ENCODE measurements around the gene PSMC6.

The PSMC6 gene

GRCh38 chr14:52729925-52730708 is 23.1 kb downstream of the PSMC6 start, which contains the start of gene STYX (continued):
- peak; percentile 69 for TF ChIP-seq KLF10 (tag by site-specific recombination; IDR thresholded peaks at IDR 0.05)
- TF ChIP-seq ZBTB6 (tag by site-specific recombination; IDR thresholded peaks at IDR 0.05) = no peak
- no peak for TF ChIP-seq ZNF155 (tag by site-specific recombination; IDR thresholded peaks at IDR 0.05)
- TF ChIP-seq SETDB1 (IDR thresholded peaks at IDR 0.05; ENCODE audit: insufficient read length, low read length) = no peak
- no peak for TF ChIP-seq MEIS1 (CRISPR knock-in tag; IDR thresholded peaks at IDR 0.05; ENCODE audit: borderline replicate concordance)
- no peak for TF ChIP-seq PRDM2 (tag by site-specific recombination; IDR thresholded peaks at IDR 0.05; ENCODE audit: borderline replicate concordance)
- TF ChIP-seq ZNF555 (tag by site-specific recombination; conservative IDR thresholded peaks at IDR 0.05) = no peak
- no peak for TF ChIP-seq ZNF16 (tag by site-specific recombination; IDR thresholded peaks at IDR 0.05; ENCODE audit: low read depth)
- no peak for TF ChIP-seq ZSCAN16 (tag by site-specific recombination; IDR thresholded peaks at IDR 0.05)
- no peak for TF ChIP-seq ZNF148 (tag by site-specific recombination; IDR thresholded peaks at IDR 0.05; ENCODE audit: borderline replicate concordance)
- TF ChIP-seq SP7 (tag by site-specific recombination; IDR thresholded peaks at IDR 0.05) = peak; percentile 67
- no peak for TF ChIP-seq ZNF280C (tag by site-specific recombination; IDR thresholded peaks at IDR 0.05)
- TF ChIP-seq YY2 (tag by site-specific recombination; IDR thresholded peaks at IDR 0.05) = peak; percentile 85
- TF ChIP-seq ZBTB48 (tag by site-specific recombination; IDR thresholded peaks at IDR 0.05) = 0 out of 2 replicates have a peak, but pooled peaks have one; percentile 36
- no peak for TF ChIP-seq ZNF549 (tag by site-specific recombination; IDR thresholded peaks at IDR 0.05)
- no peak for TF ChIP-seq ZNF302 (tag by site-specific recombination; IDR thresholded peaks at IDR 0.05; ENCODE audit: low read depth)
- TF ChIP-seq PBX3 (CRISPR knock-in tag; IDR thresholded peaks at IDR 0.05) = 0 out of 2 replicates have a peak, but pooled peaks have one; percentile 60
- TF ChIP-seq TRIM28 (IDR thresholded peaks at IDR 0.05; ENCODE audit: borderline replicate concordance, low read length) = no peak
- TF ChIP-seq REPIN1 (tag by site-specific recombination; IDR thresholded peaks at IDR 0.05; ENCODE audit: low read depth) = no peak
- no peak for TF ChIP-seq GFI1B (tag by site-specific recombination; IDR thresholded peaks at IDR 0.05)
- TF ChIP-seq ZBTB26 (tag by site-specific recombination; optimal IDR thresholded peaks at IDR 0.05) = peak; percentile 60
- no peak for TF ChIP-seq ELK4 (IDR thresholded peaks at IDR 0.05; ENCODE audit: borderline replicate concordance, low read depth, low read length)
- TF ChIP-seq ZNF248 (tag by site-specific recombination; IDR thresholded peaks at IDR 0.05) = no peak

All from HEK293 (cell line).